K562 (cell line): Measurements from ENCODE around the gene ARHGEF6. TPM values are rescaled to one million over a fixed set of nuclear protein-coding genes. Genes with fewer than 3 reads are reported as not detected.
A peak's percentile ranks its signal among the peaks of the same experiment; 100 is the strongest.

Experiments used
- ATAC-seq: fragments of 200-7000 bp; cut with Tn5 transposase; 3 replicates; pipeline ENCODE4 v1.9.1; 2020; ENCODE audit warnings: moderate library complexity
- BruUV-seq: library from RNA; stranded (reverse); fragments of 400-500 nt; replicated peaks from 2 replicates; lab custom pipeline; 2021; lab: Mats Ljungman, UMichigan
- CTCF ChIA-PET: fragments of 300-600 bp; formaldehyde crosslinking; extraction: SDS; loops from one replicate; lab custom pipeline; 2021; ENCODE audit warnings: low intra/inter-chr PET ratio; lab: Yijun Ruan, JAX
- POLR2A ChIA-PET: fragments of 300-600, 350-650 bp; sonication (Branson Sonifier 250); formaldehyde crosslinking; extraction: SDS; loops from one replicate; lab custom pipeline; 2021; ENCODE audit warnings: antibody characterized with exemption, inconsistent platforms; lab: Yijun Ruan, JAX
- DNase-seq, 4 experiments: peaks; one replicate each; pipeline versions ENCODE4 v3.0.0 to v3.0.0-alpha.2; 2011 to 2018; ENCODE audit warnings: low spot score in 3 of 4, mixed read lengths in 3 of 4; ENCODE audit errors: extremely low read depth in 1 of 4
- FAIRE-seq: peaks from 2 replicates; lab custom pipeline; 2011; peaks lifted over from hg19 to GRCh38; lab: Jason Lieb, UNC
- H2AFZ ChIP-seq: 2 replicates; pipeline ENCODE4 v1.6.0; 2011; ENCODE audit warnings: low read depth, low read length, control low read depth, inconsistent platforms
- H3K27ac ChIP-seq: fragments of 200-600 bp; 3 replicates; pipeline ENCODE4 v1.8.0; 2011; ENCODE audit warnings: low read depth, mild to moderate bottlenecking, control low read depth, inconsistent platforms, low read length, moderate library complexity, mixed read lengths; ENCODE audit errors: extremely low read depth
- H3K27me3 ChIP-seq, 2 experiments: fragments of 300-600 bp in 1 of 2; 2 replicates in 1 of 2; 3 replicates in 1 of 2; pipeline versions ENCODE4 v1.6.0 to v1.8.0; 2011; ENCODE audit warnings: inconsistent platforms in 2 of 2, low read length in 2 of 2, mild to moderate bottlenecking in 1 of 2, mixed read lengths in 1 of 2, moderate library complexity in 1 of 2; ENCODE audit not compliant: control insufficient read depth in 2 of 2, insufficient read depth in 2 of 2
- H3K36me3 ChIP-seq: fragments of 300-600 bp; 3 replicates; pipeline ENCODE4 v1.8.0; 2011; ENCODE audit warnings: mild to moderate bottlenecking, low read length, inconsistent platforms; ENCODE audit not compliant: control insufficient read depth, insufficient read depth
- H3K4me1 ChIP-seq, 2 experiments: fragments of 200-600 bp in 1 of 2; replicated peaks in 1 of 2; 2 replicates in 1 of 2; 3 replicates in 1 of 2; pipeline versions ENCODE4 v1.5.1 to v1.8.0; 2011; ENCODE audit warnings: inconsistent platforms in 2 of 2, low read length in 2 of 2, mild to moderate bottlenecking in 1 of 2, mixed read lengths in 1 of 2, moderate library complexity in 1 of 2; ENCODE audit not compliant: control insufficient read depth in 2 of 2, insufficient read depth in 2 of 2
- H3K4me2 ChIP-seq: 2 replicates; pipeline ENCODE4 v1.6.1; 2011; ENCODE audit warnings: low read length, control low read depth, inconsistent platforms, mixed read lengths; ENCODE audit not compliant: insufficient read depth
- H3K4me3 ChIP-seq: fragments of 200-600 bp; sonication (generic), shearing (Covaris generic); 2 replicates; pipeline ENCODE4 v1.5.1; 2016; ENCODE audit warnings: control low read depth, inconsistent platforms
- H3K79me2 ChIP-seq: fragments of 200-600 bp; 3 replicates; pipeline ENCODE4 v1.8.0; 2011; ENCODE audit warnings: low read length, inconsistent platforms; ENCODE audit not compliant: control insufficient read depth, insufficient read depth
- H3K9ac ChIP-seq, 2 experiments: 2 replicates each; pipeline versions ENCODE4 v1.6.0 to v1.6.1; 2011; ENCODE audit warnings: low read depth in 2 of 2, low read length in 2 of 2, control low read depth in 1 of 2, inconsistent platforms in 1 of 2, mild to moderate bottlenecking in 1 of 2, mixed read lengths in 1 of 2; ENCODE audit not compliant: insufficient read depth in 1 of 2
- H3K9me1 ChIP-seq: one replicate; pipeline ENCODE4 v1.6.0; 2011; ENCODE audit warnings: inconsistent platforms, mild to moderate bottlenecking, low read length, moderate library complexity; ENCODE audit not compliant: control insufficient read depth, insufficient read depth
- H3K9me3 ChIP-seq: replicated peaks from 2 replicates; pipeline ENCODE4 v1.5.1; 2011; ENCODE audit warnings: low read depth, low read length, inconsistent platforms; ENCODE audit not compliant: control insufficient read depth, insufficient read depth
- H4K20me1 ChIP-seq: replicated peaks from 2 replicates; pipeline ENCODE4 v1.6.1; 2011; ENCODE audit warnings: low read length, inconsistent platforms, mixed read lengths; ENCODE audit not compliant: control insufficient read depth, insufficient read depth
- ARID4B ChIP-seq: sonication (generic); formaldehyde crosslinking; IDR thresholded peaks from 2 replicates; pipeline ENCODE4 v1.8.0; 2022; ENCODE audit warnings: mild to moderate bottlenecking, missing genetic modification reagents
- ATF1 ChIP-seq, 2 experiments: fragments of 450-650 bp in 1 of 2; IDR thresholded peaks; 2 replicates each; pipeline ENCODE4 v1.6.1; 2016; ENCODE audit warnings: missing compliant biosample characterization in 1 of 2, missing genetic modification characterization in 1 of 2
- BRF1 ChIP-seq: IDR thresholded peaks from 3 replicates; pipeline ENCODE4 v1.6.1; 2011; ENCODE audit warnings: borderline replicate concordance, mild to moderate bottlenecking; ENCODE audit not compliant: insufficient read length; ENCODE audit errors: extremely low read depth
- EP300 ChIP-seq: IDR thresholded peaks from 2 replicates; pipeline ENCODE4 v1.6.1; 2012; ENCODE audit warnings: low read length, improper control_type of control experiment
- MAFF ChIP-seq: IDR thresholded peaks from 2 replicates; pipeline ENCODE4 v1.6.1; 2012; ENCODE audit warnings: low read length, improper control_type of control experiment
- MLLT1 ChIP-seq, 2 experiments: fragments of 450-650 bp; IDR thresholded peaks; 2 replicates each; pipeline ENCODE4 v1.6.1; 2016
- OTX1 ChIP-seq: fragments of 450-650 bp; formaldehyde crosslinking; IDR thresholded peaks from 2 replicates; pipeline ENCODE4 v1.4.0; 2022; ENCODE audit warnings: mild to moderate bottlenecking
- YY1 ChIP-seq, 3 experiments: IDR thresholded peaks; 2 replicates each; pipeline ENCODE4 v1.6.1; 2011; ENCODE audit warnings: low read length in 2 of 3, mild to moderate bottlenecking in 2 of 3, moderate library complexity in 2 of 3, borderline replicate concordance in 1 of 3, control low read depth in 1 of 3, low read depth in 1 of 3; ENCODE audit not compliant: insufficient read depth in 3 of 3, insufficient replicate concordance in 2 of 3, control insufficient read depth in 1 of 3, insufficient read length in 1 of 3; ENCODE audit errors: extremely low read depth in 1 of 3
- ZBTB33 ChIP-seq: sonication (generic); formaldehyde crosslinking; IDR thresholded peaks from 2 replicates; pipeline ENCODE4 v1.8.1; 2023; ENCODE audit warnings: mild to moderate bottlenecking, missing genetic modification reagents
- ZFP36 ChIP-seq: fragments of 150-350 bp; IDR thresholded peaks from 2 replicates; pipeline ENCODE4 v1.6.1; 2018; ENCODE audit warnings: low read length, low read depth; ENCODE audit not compliant: partially characterized antibody
- ZNF253 ChIP-seq: fragments of 250-450 bp; sonication (Bioruptor Pico); conservative IDR thresholded peaks from 2 replicates; pipeline ENCODE4 v1.6.1; 2021; ENCODE audit warnings: mild to moderate bottlenecking
- WGBS: fragments of 100-300 bp; shearing (Covaris generic); methylation state at CpG from one replicate; pipeline ENCODE4 v1.1.6; 2016; ENCODE audit warnings: low coverage, mixed read lengths; ENCODE audit not compliant: insufficient coverage; ENCODE audit errors: missing lambda C conversion rate; 5-methylcytosine and 5-hydroxymethylcytosine counted together
- in situ Hi-C: fragments of 300-500 bp; cut with MboI; formaldehyde crosslinking; loops from 4 replicates; pipeline ENCODE4 v1.15.0; 2018; ENCODE audit warnings: inconsistent platforms, mixed read lengths
- intact Hi-C: fragments of 100-400 bp; cut with micrococcal nuclease; formaldehyde crosslinking; loops from 2 replicates; pipeline ENCODE4 v1.14.2; 2022
- polyA plus RNA-seq, 8 experiments: library from polyadenylated mRNA; depleted of rRNA in 4 of 8; stranded (reverse) in 5 of 8; unstranded in 3 of 8; fragments of >200 nt; fragmentation: Nextera tagmentation in 2 of 8; fragmentation: Illumina TruSeq in 1 of 8; extraction: Ambion mirVana in 2 of 8; extraction: Trizol in 1 of 8; gene quantifications; 2 replicates each; pipeline versions ENCODE4 v1.2.1 to v1.2.3, GENCODE V29; 2011 to 2014; ENCODE audit warnings: inconsistent platforms in 1 of 8, missing spikeins in 1 of 8
- total RNA-seq, 7 experiments: library from RNA; depleted of rRNA in 6 of 7; stranded (reverse); fragments of >200 nt in 6 of 7; fragmentation: Illumina TruSeq in 2 of 7; extraction: Trizol in 2 of 7; gene quantifications; 2 replicates each; pipeline versions ENCODE4 v1.2.1 to v1.2.3, GENCODE V29; 2011 to 2021; ENCODE audit warnings: low replicate concordance in 1 of 7
- TF ChIP-seq, protein P1 (sequence below): fragments of 450-650 bp; IDR thresholded peaks from 2 replicates; pipeline ENCODE4 v1.6.1; 2016

ARHGEF6 gene
- total and polyA plus RNA-seq, 9 of the 15 experiments (the other 6 are each of a cell fraction or from before 2014, with no cell fraction given), result 2.9 to 22.1 (median 13.3) TPM

- peak overlapping the region; percentile 74; the same call in 1 of the 2 replicates for H2AFZ ChIP-seq
- CTCF ChIA-PET, result no interaction called here
- no TSS peak for BruUV-seq
- ATAC-seq, result peak; percentile 57
- peak overlapping the region; percentile 34; the same call in 1 of the 3 replicates for H3K27ac ChIP-seq
- 0% methylated on average over 4 of the region's 4 CpGs for WGBS
- no peaks in the 10 kb centered on the region for H3K9me1 ChIP-seq
- no peaks in the 10 kb centered on the region for H3K27me3 ChIP-seq
- intact Hi-C loops (no loop called here), in situ Hi-C loops (no loop called here)
- H3K36me3 ChIP-seq, result no peaks in the 10 kb centered on the region
- no peak overlapping the region for H3K4me2 ChIP-seq
- H3K4me1 ChIP-seq, result peaks cover 0 to 19% of the 10 kb centered on the region in 2 experiments; a peak in 4 of 5 replicates
- no peak overlapping the region for H3K9ac ChIP-seq
- H4K20me1 ChIP-seq, result no peaks in the 10 kb centered on the region
- DNase-seq, result no peak
- FAIRE-seq, result peak; percentile 56
- POLR2A ChIA-PET, result interaction anchor here (1.0 kb wide), 1 partner anchor 13 kb away, joined by 4 read pairs; no protein-coding TSS in a partner anchor
- no peaks in the 10 kb centered on the region for H3K79me2 ChIP-seq
- no peaks in the 10 kb centered on the region for H3K9me3 ChIP-seq
- H3K4me3 ChIP-seq, result no peak overlapping the region
- TF ChIP-seq ATF1 (CRISPR knock-in tag; IDR thresholded peaks at IDR 0.05) (no peak), ATF1 (tag; IDR thresholded peaks at IDR 0.05) (0 out of 2 replicates have a peak, but pooled peaks have one; percentile 29), ARID4B (CRISPR knock-in tag) (no peak), ZFP36 (no peak), YY1 (IDR thresholded peaks at IDR 0.05; ENCODE audit: borderline replicate concordance in 1 of 3, control insufficient read depth in 1 of 3, extremely low read depth in 1 of 3, insufficient read depth in 3 of 3, insufficient read length in 1 of 3, insufficient replicate concordance in 2 of 3, low read depth in 1 of 3, low read length in 2 of 3) (no peak), BRF1 (no peak), MAFF (no peak), ZBTB33 (CRISPR knock-in tag) (no peak), MLLT1 (IDR thresholded peaks at IDR 0.05) (peak in 1 of 2 experiments; percentile 65; a peak in 1 of 4 replicates), ZNF253 (CRISPR knock-in tag) (no peak), EP300 (peak; percentile 27), OTX1 (CRISPR knock-in tag) (no peak)
- TF ChIP-seq, protein P1, sequence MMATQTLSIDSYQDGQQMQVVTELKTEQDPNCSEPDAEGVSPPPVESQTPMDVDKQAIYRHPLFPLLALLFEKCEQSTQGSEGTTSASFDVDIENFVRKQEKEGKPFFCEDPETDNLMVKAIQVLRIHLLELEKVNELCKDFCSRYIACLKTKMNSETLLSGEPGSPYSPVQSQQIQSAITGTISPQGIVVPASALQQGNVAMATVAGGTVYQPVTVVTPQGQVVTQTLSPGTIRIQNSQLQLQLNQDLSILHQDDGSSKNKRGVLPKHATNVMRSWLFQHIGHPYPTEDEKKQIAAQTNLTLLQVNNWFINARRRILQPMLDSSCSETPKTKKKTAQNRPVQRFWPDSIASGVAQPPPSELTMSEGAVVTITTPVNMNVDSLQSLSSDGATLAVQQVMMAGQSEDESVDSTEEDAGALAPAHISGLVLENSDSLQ, result peak; percentile 80
These were observed 1.4 kb downstream of the ARHGEF6 start for GRCh38 chrX:136779346-136779781.
